Activated naive CD4-positive, alpha-beta T cell (primary cell): ENCODE data around the gene IL37.

Experiments used
- DNase-seq, 4 experiments: peaks; one replicate each; lab custom pipeline; 2025; lab: John Stamatoyannopoulos, UW

IL37 gene

DNA sequence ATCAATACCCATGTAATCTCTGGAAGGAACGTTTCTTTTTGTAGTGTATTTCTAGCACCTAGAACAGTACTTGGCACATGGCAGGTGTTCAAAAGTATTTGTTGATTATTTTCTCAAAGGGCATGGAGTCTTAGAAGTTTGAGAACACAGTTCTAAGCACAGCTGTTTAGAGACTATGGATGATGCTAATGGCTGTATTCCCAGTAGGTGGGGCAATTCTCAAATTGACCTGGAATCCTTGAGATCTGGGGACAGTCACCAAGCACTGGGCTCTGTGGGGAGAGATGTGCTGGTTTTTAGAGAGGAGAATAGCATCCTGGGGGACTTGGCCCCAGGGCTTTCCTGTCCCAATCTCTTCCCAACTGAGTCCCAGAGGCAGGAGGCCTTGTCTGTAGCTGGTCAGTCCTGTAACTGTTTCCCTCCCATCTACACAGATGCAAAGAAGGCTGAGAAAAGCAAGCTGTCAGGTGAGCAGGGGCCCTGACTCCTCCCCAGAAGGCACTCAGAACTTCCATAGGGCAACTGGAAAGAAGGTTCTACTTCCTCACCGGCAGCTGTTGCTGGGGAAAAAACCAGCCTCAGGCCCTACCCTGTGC lies 49.4 kb downstream of the IL37 start:
- DNase-seq, result no peak

DNA sequence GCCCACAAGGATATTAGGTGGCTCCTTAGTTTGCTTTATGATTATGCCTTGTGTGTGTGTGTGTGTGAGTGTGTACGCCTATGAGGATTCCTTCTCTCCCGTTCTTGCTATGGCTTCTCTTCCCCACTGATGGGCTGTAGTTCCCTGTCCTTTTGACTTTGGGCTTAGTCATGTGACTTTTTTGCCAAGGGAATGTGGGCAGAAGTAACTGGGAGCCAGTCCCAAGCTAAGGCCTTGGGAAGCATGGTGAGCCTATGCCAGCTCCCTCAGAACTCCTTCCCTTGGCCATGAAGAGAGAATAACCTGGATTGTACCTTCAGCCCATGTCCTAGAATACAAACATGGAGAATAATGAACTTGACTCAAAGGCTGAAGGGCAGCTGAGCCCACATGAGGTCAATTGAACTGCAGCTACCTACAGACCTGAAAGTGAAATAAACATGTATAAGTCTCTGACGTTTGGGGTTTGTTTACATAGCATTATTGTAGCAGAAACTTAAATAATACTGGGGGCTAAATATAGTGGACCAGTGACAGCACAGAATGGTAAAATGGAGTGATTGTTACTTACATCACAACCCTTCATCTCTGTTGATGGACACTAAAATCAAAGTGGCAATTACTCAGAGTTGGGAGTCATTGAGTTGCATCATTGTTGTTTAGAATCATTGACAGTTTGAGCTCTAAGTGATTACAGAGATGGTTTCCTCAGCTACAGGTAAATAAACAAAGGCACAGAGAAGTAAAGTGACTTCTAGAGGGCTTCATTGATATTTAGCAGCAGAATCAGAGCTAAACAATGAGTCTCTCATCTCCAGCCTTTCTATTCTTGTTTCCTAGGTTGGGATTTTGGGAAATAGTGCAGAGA lies 51.6 kb downstream of the IL37 start:
- no peak for DNase-seq

DNA sequence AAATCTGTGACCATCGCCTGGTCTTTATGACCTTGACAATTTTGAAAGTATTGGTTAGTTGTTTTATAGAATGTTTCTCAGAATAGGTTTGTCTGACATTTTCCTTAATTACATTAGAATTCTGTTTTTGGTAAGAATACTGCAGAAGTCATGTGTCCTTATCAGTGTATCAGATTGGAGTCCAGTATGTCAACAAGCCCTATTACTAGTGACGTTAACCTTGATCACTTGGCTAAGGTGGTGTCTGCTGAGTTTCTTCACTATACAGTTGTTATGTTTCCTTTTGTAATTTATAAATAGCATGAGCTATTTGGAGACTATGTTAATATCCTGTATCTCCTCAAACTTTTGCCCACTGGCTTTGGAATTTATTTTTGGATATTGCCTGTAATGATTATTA lies 56.1 kb downstream of the IL37 start:
- DNase-seq, result no peak
